ENCODE measurements around the gene HARBI1. TPM values are rescaled to one million over a fixed set of nuclear protein-coding genes. Genes with fewer than 3 reads are reported as not detected.

HARBI1 gene
- total RNA-seq, 1 experiment from 2014 or later, result 7.6 TPM

DNA sequence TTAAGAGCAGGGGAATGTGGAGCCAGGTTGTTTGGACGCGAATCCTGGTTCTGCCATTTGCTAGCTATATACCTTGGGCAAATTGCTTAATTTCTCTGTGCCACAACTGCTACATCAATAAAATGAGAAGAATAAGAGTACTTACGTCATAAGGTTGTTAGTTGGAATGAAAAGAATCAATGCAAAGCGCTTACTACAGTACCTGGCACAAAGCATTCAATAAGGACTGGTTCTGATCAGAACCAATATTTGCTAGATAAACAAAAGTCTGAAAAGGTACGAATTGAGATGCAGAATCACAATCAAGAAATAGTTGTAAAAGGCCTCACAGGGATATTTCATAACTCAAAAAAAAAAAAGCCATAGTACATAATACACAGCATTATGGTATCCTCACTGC, 34.4 kb downstream of the HARBI1 start:
- ChIA-PET CTCF (no interaction called here), POLR2A (no interaction called here)
- Histone ChIP-seq H3K9me3 (no peaks in the 10 kb centered on the region), H3K4me1 (no peaks in the 10 kb centered on the region), H3K4me3 (ENCODE audit: low read depth, low read length) (no peak overlapping the region), H3K36me3 (ENCODE audit: control insufficient read depth, insufficient read depth, low read length) (no peaks in the 10 kb centered on the region; the same call in 1 of the 2 replicates), H3K27me3 (replicated peaks; ENCODE audit: control insufficient read depth, insufficient read depth, low read length) (no peaks in the 10 kb centered on the region)
- peaks cover 21% of the 10 kb centered on the region for H3K36me3 Mint-ChIP-seq (ENCODE audit: insufficient read depth, unreplicated experiment)
- no peaks in the 10 kb centered on the region for H3K27me3 Mint-ChIP-seq (ENCODE audit: insufficient read depth, unreplicated experiment)
- no peak for DNase-seq
- no peak for TF ChIP-seq CTCF (IDR thresholded peaks at IDR 0.05; ENCODE audit: insufficient read depth in 1 of 2, low read depth in 1 of 2, low read length in 1 of 2, severe bottlenecking in 1 of 2, unreplicated experiment in 1 of 2)
- no TSS peak for BruUV-seq (replicated peaks)
- no peaks in the 10 kb centered on the region for H3K9me3 Mint-ChIP-seq (ENCODE audit: unreplicated experiment)
- peaks cover 21% of the 10 kb centered on the region for H3K4me1 Mint-ChIP-seq (ENCODE audit: low read depth, unreplicated experiment)
- H3K4me3 Mint-ChIP-seq (ENCODE audit: unreplicated experiment), result no peak overlapping the region
- no peak overlapping the region for H3K27ac Mint-ChIP-seq (ENCODE audit: unreplicated experiment)
- intact Hi-C loops (cut with micrococcal nuclease; ENCODE audit: unreplicated experiment), result no loop called here

- Mint-ChIP-seq H3K9me3 (ENCODE audit: unreplicated experiment) (no peaks in the 10 kb centered on the region), H3K36me3 (ENCODE audit: insufficient read depth, unreplicated experiment) (peaks cover 29% of the 10 kb centered on the region), H3K4me3 (ENCODE audit: unreplicated experiment) (no peak overlapping the region), H3K27me3 (ENCODE audit: insufficient read depth, unreplicated experiment) (no peaks in the 10 kb centered on the region), H3K4me1 (ENCODE audit: low read depth, unreplicated experiment) (peaks cover 25% of the 10 kb centered on the region), H3K27ac (ENCODE audit: unreplicated experiment) (no peak overlapping the region)
- no peak overlapping the region for H3K4me3 ChIP-seq (ENCODE audit: low read depth, low read length)
- H3K4me1 ChIP-seq, result no peaks in the 10 kb centered on the region
- H3K27me3 ChIP-seq (replicated peaks; ENCODE audit: control insufficient read depth, insufficient read depth, low read length), result no peaks in the 10 kb centered on the region
- intact Hi-C loops (cut with micrococcal nuclease; ENCODE audit: unreplicated experiment), result no loop called here
- ChIA-PET CTCF (no interaction called here), POLR2A (no interaction called here)
- no TSS peak for BruUV-seq (replicated peaks)
- peaks cover 6% of the 10 kb centered on the region; the same call in 1 of the 2 replicates for H3K9me3 ChIP-seq
- no peak for DNase-seq
- no peak for TF ChIP-seq CTCF (IDR thresholded peaks at IDR 0.05; ENCODE audit: insufficient read depth in 1 of 2, low read depth in 1 of 2, low read length in 1 of 2, severe bottlenecking in 1 of 2, unreplicated experiment in 1 of 2)
- no peaks in the 10 kb centered on the region for H3K36me3 ChIP-seq (ENCODE audit: control insufficient read depth, insufficient read depth, low read length)
These were observed 40.0 kb downstream of the HARBI1 start for GRCh38 chr11:46577058-46577457.

GRCh38 chr11:46574656-46575055, 42.4 kb downstream of the HARBI1 start:
- H3K4me3 Mint-ChIP-seq (ENCODE audit: unreplicated experiment), result no peak overlapping the region
- no peaks in the 10 kb centered on the region for H3K27me3 ChIP-seq (replicated peaks; ENCODE audit: control insufficient read depth, insufficient read depth, low read length)
- H3K36me3 Mint-ChIP-seq (ENCODE audit: insufficient read depth, unreplicated experiment), result peaks cover 20% of the 10 kb centered on the region
- ChIA-PET CTCF (interaction anchor here (0.6 kb wide), 1 partner anchor 32 kb away, joined by 6 read pairs; no protein-coding TSS in a partner anchor), POLR2A (interaction anchor here (1.4 kb wide), 1 partner anchor 21 kb away, joined by 3 read pairs; no protein-coding TSS in a partner anchor)
- no peaks in the 10 kb centered on the region for H3K36me3 ChIP-seq (ENCODE audit: control insufficient read depth, insufficient read depth, low read length)
- DNase-seq, result no peak
- TF ChIP-seq CTCF (IDR thresholded peaks at IDR 0.05; ENCODE audit: insufficient read depth in 1 of 2, low read depth in 1 of 2, low read length in 1 of 2, severe bottlenecking in 1 of 2, unreplicated experiment in 1 of 2), result no peak
- H3K9me3 Mint-ChIP-seq (ENCODE audit: unreplicated experiment), result no peaks in the 10 kb centered on the region
- H3K4me3 ChIP-seq (ENCODE audit: low read depth, low read length), result no peak overlapping the region
- peak overlapping the region; percentile 45 for H3K27ac Mint-ChIP-seq (ENCODE audit: unreplicated experiment)
- H3K27me3 Mint-ChIP-seq (ENCODE audit: insufficient read depth, unreplicated experiment), result no peaks in the 10 kb centered on the region
- H3K4me1 Mint-ChIP-seq (ENCODE audit: low read depth, unreplicated experiment), result peaks cover 11% of the 10 kb centered on the region
- H3K4me1 ChIP-seq, result no peaks in the 10 kb centered on the region
- intact Hi-C loops (cut with micrococcal nuclease; ENCODE audit: unreplicated experiment), result no loop called here
- peaks cover 6% of the 10 kb centered on the region; the same call in 1 of the 2 replicates for H3K9me3 ChIP-seq
- no TSS peak for BruUV-seq (replicated peaks)
